Endothelial cell of umbilical vein (primary cell): ENCODE measurements around the gene GTPBP4. TPM values are rescaled to one million over a fixed set of nuclear protein-coding genes. Genes with fewer than 3 reads are reported as not detected.

Experiments used
- BruUV-seq: library from RNA; stranded (reverse); fragments of 400-500 nt; replicated peaks from 2 replicates; lab custom pipeline; 2021; lab: Mats Ljungman, UMichigan
- CTCF ChIA-PET: fragments of 300-600, 350-600 bp; sonication (Branson Sonifier 250); formaldehyde crosslinking; loops from one replicate; lab custom pipeline; 2021; ENCODE audit warnings: antibody characterized with exemption, inconsistent platforms; lab: Charles Lee
- POLR2A ChIA-PET: fragments of 300-600, 350-600 bp; sonication (Branson Sonifier 250); formaldehyde crosslinking; loops from one replicate; lab custom pipeline; 2021; ENCODE audit warnings: antibody characterized with exemption, inconsistent platforms; lab: Charles Lee
- DNase-seq: peaks from one replicate; pipeline ENCODE4 v3.0.0-alpha.2; 2011; ENCODE audit warnings: low read depth, low spot score
- FAIRE-seq: peaks from 2 replicates; lab custom pipeline; 2011; peaks lifted over from hg19 to GRCh38; lab: Jason Lieb, UNC
- H2AFZ ChIP-seq: 2 replicates; pipeline ENCODE4 v1.6.0; 2012; ENCODE audit warnings: low read depth, low read length, control low read depth, inconsistent platforms
- H3K27ac ChIP-seq: 2 replicates; pipeline ENCODE4 v1.5.1; 2011; ENCODE audit warnings: low read depth, mild to moderate bottlenecking, control low read depth, low read length, moderate library complexity; ENCODE audit not compliant: insufficient read depth
- H3K27me3 ChIP-seq, 2 experiments: 2 replicates each; pipeline versions ENCODE4 v1.6.0 to v1.6.1; 2011; ENCODE audit warnings: low read length in 2 of 2, mixed read lengths in 1 of 2; ENCODE audit not compliant: control insufficient read depth in 2 of 2, insufficient read depth in 2 of 2
- H3K36me3 ChIP-seq, 2 experiments: 2 replicates in 1 of 2; 3 replicates in 1 of 2; pipeline ENCODE4 v1.5.1; 2011; ENCODE audit warnings: low read length in 2 of 2, mild to moderate bottlenecking in 1 of 2, moderate library complexity in 1 of 2; ENCODE audit not compliant: control insufficient read depth in 2 of 2, insufficient read depth in 2 of 2; ENCODE audit errors: extremely low read depth in 1 of 2
- H3K4me1 ChIP-seq: 3 replicates; pipeline ENCODE4 v1.5.1; 2011; ENCODE audit warnings: mild to moderate bottlenecking, low read length; ENCODE audit not compliant: control insufficient read depth, insufficient read depth; ENCODE audit errors: extremely low read depth
- H3K4me2 ChIP-seq: 2 replicates; pipeline ENCODE4 v1.6.1; 2011; ENCODE audit warnings: low read length, control low read depth, mixed read lengths; ENCODE audit not compliant: insufficient read depth
- H3K4me3 ChIP-seq, 3 experiments: fragments of 200-600 bp in 1 of 3; sonication (generic), shearing (Covaris generic) in 1 of 3; replicated peaks in 1 of 3; 2 replicates each; pipeline ENCODE4 v1.5.1; 2011 to 2016; ENCODE audit warnings: control low read depth in 3 of 3, low read length in 3 of 3, mild to moderate bottlenecking in 2 of 3, inconsistent platforms in 1 of 3, low read depth in 1 of 3, moderate library complexity in 1 of 3; ENCODE audit not compliant: insufficient read depth in 1 of 3
- H3K79me2 ChIP-seq: 2 replicates; pipeline ENCODE4 v1.6.0; 2012; ENCODE audit warnings: low read length, inconsistent platforms; ENCODE audit not compliant: control insufficient read depth, insufficient read depth
- H3K9ac ChIP-seq: replicated peaks from 2 replicates; pipeline ENCODE3; 2011; ENCODE audit warnings: low read length, control low read depth; ENCODE audit not compliant: insufficient read depth; ENCODE audit errors: extremely low read depth
- H3K9me1 ChIP-seq: replicated peaks from 3 replicates; pipeline ENCODE4 v1.6.0; 2011; ENCODE audit warnings: mild to moderate bottlenecking, low read length; ENCODE audit not compliant: control insufficient read depth, insufficient read depth; ENCODE audit errors: extremely low read depth
- H3K9me3 ChIP-seq: replicated peaks from 2 replicates; pipeline ENCODE4 v1.5.1; 2012; ENCODE audit warnings: low read length, inconsistent platforms; ENCODE audit not compliant: control insufficient read depth, insufficient read depth
- H4K20me1 ChIP-seq: replicated peaks from 2 replicates; pipeline ENCODE3; 2011; ENCODE audit warnings: mild to moderate bottlenecking, low read length; ENCODE audit not compliant: control insufficient read depth, insufficient read depth; ENCODE audit errors: extremely low read depth
- EZH2 ChIP-seq: IDR thresholded peaks from 2 replicates; pipeline ENCODE4 v1.6.1; 2012; ENCODE audit warnings: borderline replicate concordance, low read depth, mild to moderate bottlenecking, moderate library complexity, low read length, inconsistent platforms; ENCODE audit not compliant: severe bottlenecking
- FOS ChIP-seq: IDR thresholded peaks from 2 replicates; pipeline ENCODE4 v1.6.1; 2011; ENCODE audit warnings: mild to moderate bottlenecking, low read length, moderate library complexity, borderline replicate concordance; ENCODE audit not compliant: insufficient read depth
- GATA2 ChIP-seq: IDR thresholded peaks from 2 replicates; pipeline ENCODE4 v1.7.0; 2011; ENCODE audit warnings: low read depth, mild to moderate bottlenecking, moderate library complexity, mixed read lengths, low read length; ENCODE audit not compliant: insufficient read length, insufficient read depth
- JUN ChIP-seq: IDR thresholded peaks from 2 replicates; pipeline ENCODE4 v1.6.1; 2011; ENCODE audit warnings: borderline replicate concordance, low read depth; ENCODE audit not compliant: insufficient read length, insufficient read depth
- MAX ChIP-seq: IDR thresholded peaks from 2 replicates; pipeline ENCODE4 v1.6.1; 2011; ENCODE audit not compliant: insufficient read depth, insufficient read length
- MYC ChIP-seq: IDR thresholded peaks from one replicate; pipeline ENCODE4 v1.6.1; 2011; ENCODE audit warnings: mild to moderate bottlenecking, low read depth, low read length
- POLR2A ChIP-seq: IDR thresholded peaks from 2 replicates; pipeline ENCODE4 v1.6.1; 2012; ENCODE audit warnings: low read depth, mild to moderate bottlenecking, control low read depth, low read length
- POLR2AphosphoS5 ChIP-seq: IDR thresholded peaks from 2 replicates; pipeline ENCODE4 v1.6.1; 2012; ENCODE audit warnings: low read depth, mild to moderate bottlenecking, control low read depth, low read length, moderate library complexity; ENCODE audit not compliant: insufficient read depth
- dilution Hi-C: fragments of 300-500 bp; cut with MboI; formaldehyde crosslinking; loops from one replicate; pipeline ENCODE4 v1.15.0; 2019; ENCODE audit warnings: low sequenced_read_pairs; ENCODE audit not compliant: extremely low pct_ligation_motif_present
- intact Hi-C: fragments of 100-400 bp; cut with micrococcal nuclease; formaldehyde crosslinking; loops from one replicate; pipeline ENCODE4 v1.10.0; 2022
- polyA plus RNA-seq, 4 experiments: library from polyadenylated mRNA; depleted of rRNA in 3 of 4; stranded (reverse) in 3 of 4; unstranded in 1 of 4; fragments of >200 nt; gene quantifications; 2 replicates each; pipeline versions ENCODE4 v1.2.1 to v1.2.3, GENCODE V29; 2011 to 2012; ENCODE audit warnings: missing spikeins in 1 of 4
- total RNA-seq: library from RNA; stranded (reverse); gene quantifications from 2 replicates; pipeline ENCODE4 v1.2.3, GENCODE V29; 2021
- TF ChIP-seq, protein P1 (sequence below), 2 donors: IDR thresholded peaks; 1 replicate in 1 of 2; 2 replicates in 1 of 2; pipeline ENCODE4 v1.5.1; 2011; ENCODE audit warnings: low read length in 2 of 2, mild to moderate bottlenecking in 2 of 2, moderate library complexity in 2 of 2, control low read depth in 1 of 2, inconsistent platforms in 1 of 2, low read depth in 1 of 2; ENCODE audit not compliant: insufficient read depth in 1 of 2; ENCODE audit errors: extremely low read depth in 1 of 2

Gene GTPBP4
- total and polyA plus RNA-seq, 2 donors (not counting 3 experiments of a cell fraction or from before 2014, with no cell fraction given), result 12.4 to 69.3 TPM

GRCh38 chr10:983401-983800 lies 4.8 kb upstream of the GTPBP4 start:
- CTCF ChIA-PET, result interaction anchor here (1.5 kb wide), 1 partner anchor 12 kb away, joined by 3 read pairs; no protein-coding TSS in a partner anchor
- peaks cover 4% of the 10 kb centered on the region for H3K79me2 ChIP-seq
- H3K36me3 ChIP-seq, result no peaks in the 10 kb centered on the region
- DNase-seq, result no peak
- intact Hi-C loops (no loop called here), dilution Hi-C loops (no loop called here)
- BruUV-seq, result no TSS peak
- H3K9ac ChIP-seq, result no peak overlapping the region
- POLR2A ChIA-PET, result no interaction called here
- H3K27me3 ChIP-seq, result no peaks in the 10 kb centered on the region
- H3K4me3 ChIP-seq, result no peak overlapping the region
- H3K9me3 ChIP-seq, result no peaks in the 10 kb centered on the region
- no peak overlapping the region for H2AFZ ChIP-seq
- H3K9me1 ChIP-seq, result no peaks in the 10 kb centered on the region
- H3K4me2 ChIP-seq, result no peak overlapping the region
- FAIRE-seq, result no peak
- H3K27ac ChIP-seq, result no peak overlapping the region
- H3K4me1 ChIP-seq, result peaks cover 7% of the 10 kb centered on the region
- TF ChIP-seq FOS, result no peak
- no peak for TF ChIP-seq EZH2
- no peak for TF ChIP-seq MAX
- TF ChIP-seq POLR2A, result no peak
- TF ChIP-seq, protein P1, sequence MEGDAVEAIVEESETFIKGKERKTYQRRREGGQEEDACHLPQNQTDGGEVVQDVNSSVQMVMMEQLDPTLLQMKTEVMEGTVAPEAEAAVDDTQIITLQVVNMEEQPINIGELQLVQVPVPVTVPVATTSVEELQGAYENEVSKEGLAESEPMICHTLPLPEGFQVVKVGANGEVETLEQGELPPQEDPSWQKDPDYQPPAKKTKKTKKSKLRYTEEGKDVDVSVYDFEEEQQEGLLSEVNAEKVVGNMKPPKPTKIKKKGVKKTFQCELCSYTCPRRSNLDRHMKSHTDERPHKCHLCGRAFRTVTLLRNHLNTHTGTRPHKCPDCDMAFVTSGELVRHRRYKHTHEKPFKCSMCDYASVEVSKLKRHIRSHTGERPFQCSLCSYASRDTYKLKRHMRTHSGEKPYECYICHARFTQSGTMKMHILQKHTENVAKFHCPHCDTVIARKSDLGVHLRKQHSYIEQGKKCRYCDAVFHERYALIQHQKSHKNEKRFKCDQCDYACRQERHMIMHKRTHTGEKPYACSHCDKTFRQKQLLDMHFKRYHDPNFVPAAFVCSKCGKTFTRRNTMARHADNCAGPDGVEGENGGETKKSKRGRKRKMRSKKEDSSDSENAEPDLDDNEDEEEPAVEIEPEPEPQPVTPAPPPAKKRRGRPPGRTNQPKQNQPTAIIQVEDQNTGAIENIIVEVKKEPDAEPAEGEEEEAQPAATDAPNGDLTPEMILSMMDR (IDR thresholded peaks at IDR 0.05; ENCODE audit: extremely low read depth in 1 of 2, insufficient read depth in 1 of 2, low read depth in 1 of 2, low read length in 2 of 2), result no peak
- TF ChIP-seq JUN, result no peak
- TF ChIP-seq MYC, result no peak
- TF ChIP-seq GATA2, result no peak
- TF ChIP-seq POLR2AphosphoS5, result no peak
- H4K20me1 ChIP-seq, result no peaks in the 10 kb centered on the region
